GM12874 (cell line): ENCODE measurements around the gene KCNMA1.

Experiments
- CTCF ChIP-seq: IDR thresholded peaks from 2 replicates; pipeline ENCODE4 v1.5.1; 2011; ENCODE audit warnings: low read depth, mild to moderate bottlenecking, control low read depth, low read length, moderate library complexity; ENCODE audit not compliant: insufficient read depth

KCNMA1 gene

GRCh38 chr10:77240706-77241349 is 396.8 kb downstream of the KCNMA1 start:
- no peak for TF ChIP-seq CTCF

GRCh38 chr10:77240041-77240652 is 397.5 kb downstream of the KCNMA1 start:
- no peak for TF ChIP-seq CTCF

DNA sequence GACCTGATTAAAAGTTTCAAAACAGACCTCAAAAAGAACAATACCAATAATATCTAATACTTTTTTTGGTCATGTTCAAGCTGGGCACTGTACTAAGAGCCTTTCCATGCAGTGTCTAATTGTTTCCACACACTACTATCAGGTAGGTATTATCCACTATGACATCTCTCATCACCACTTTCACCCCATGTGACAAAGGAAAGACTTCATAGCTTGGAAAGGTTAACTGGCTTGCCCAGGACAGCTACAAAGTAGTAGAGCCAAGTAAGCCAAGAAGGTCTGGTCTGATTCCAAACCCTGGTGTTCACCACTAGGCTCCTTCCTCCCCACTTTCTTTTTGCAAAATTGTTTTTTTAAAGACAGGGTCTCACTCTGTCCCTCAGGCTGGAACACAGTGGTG is 400.5 kb downstream of the KCNMA1 start:
- no peak for TF ChIP-seq CTCF

- no peak for TF ChIP-seq CTCF
These were observed 400.9 kb downstream of the KCNMA1 start for GRCh38 chr10:77236700-77237099.

DNA sequence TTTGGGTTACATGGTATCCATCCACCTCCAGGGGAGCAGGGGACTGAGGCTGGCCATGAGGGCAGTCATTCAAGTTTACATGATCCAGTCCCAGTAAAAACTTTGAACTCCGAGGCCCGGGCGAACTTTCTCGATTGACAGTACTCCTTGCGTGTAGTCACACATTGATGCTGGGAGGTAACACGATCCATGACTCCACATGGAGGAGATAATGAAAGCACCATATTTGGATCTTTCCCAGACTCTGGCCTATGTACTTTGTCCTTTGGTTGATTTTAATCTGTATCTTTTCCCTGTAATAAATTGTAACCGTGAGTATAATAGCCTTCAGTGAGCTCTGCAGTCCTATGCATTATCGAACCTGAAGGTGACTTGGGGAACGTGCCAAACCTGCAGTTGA is 401.6 kb downstream of the KCNMA1 start:
- TF ChIP-seq CTCF, result no peak

- no peak for TF ChIP-seq CTCF
These were observed 403.0 kb downstream of the KCNMA1 start for GRCh38 chr10:77234599-77234998.

DNA sequence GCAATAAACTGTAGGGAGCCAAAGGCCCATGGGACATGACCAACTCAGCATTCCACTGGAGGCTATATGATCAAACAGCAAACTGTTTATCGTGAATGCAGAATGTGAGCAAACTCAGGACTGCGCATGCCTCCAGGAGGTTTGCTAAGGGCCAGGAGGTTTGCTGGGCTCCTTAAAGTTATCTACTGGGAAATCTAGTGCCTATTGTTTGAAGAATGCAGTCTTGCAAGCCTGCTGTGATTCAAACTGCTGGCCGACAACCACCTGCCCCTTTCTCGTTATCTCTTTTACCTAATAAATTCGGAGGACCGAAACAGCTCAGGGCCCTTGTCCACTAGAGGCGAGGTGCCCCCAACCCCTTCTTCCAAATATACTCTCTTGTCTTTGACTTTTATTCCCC is 404.1 kb downstream of the KCNMA1 start:
- no peak for TF ChIP-seq CTCF
